Neural cell (in vitro differentiated cells): Measurements from ENCODE around the gene CD164. TPM values are rescaled to one million over a fixed set of nuclear protein-coding genes. Genes with fewer than 3 reads are reported as not detected.

Source experiments
- H2AFZ ChIP-seq: fragments of 200-600, 300-800 bp; sonication (generic), shearing (Covaris generic); 2 replicates; pipeline ENCODE4 v1.6.0; 2014; ENCODE audit warnings: low read depth, mild to moderate bottlenecking, antibody characterized with exemption, low read length, moderate library complexity
- H3F3A ChIP-seq: fragments of 200-600 bp; shearing (Covaris generic); 2 replicates; pipeline ENCODE4 v1.6.1; 2016; ENCODE audit warnings: mild to moderate bottlenecking, moderate library complexity, mixed read lengths, antibody characterized with exemption, low read length; ENCODE audit not compliant: insufficient read depth, poor library complexity, severe bottlenecking
- H3K27ac ChIP-seq: fragments of 200-600, 300-800 bp; sonication (generic), shearing (Covaris generic); 2 replicates; pipeline ENCODE4 v1.5.1; 2014; ENCODE audit warnings: mild to moderate bottlenecking, low read length, moderate library complexity
- H3K27me3 ChIP-seq: fragments of 300-800, 200-600 bp; sonication (generic), shearing (Covaris generic); 2 replicates; pipeline ENCODE4 v1.6.0; 2014; ENCODE audit warnings: mild to moderate bottlenecking, low read depth, low read length, moderate library complexity; ENCODE audit not compliant: insufficient read depth
- H3K36me3 ChIP-seq: fragments of 300-800, 200-600 bp; sonication (generic), shearing (Covaris generic); 2 replicates; pipeline ENCODE4 v1.5.1; 2014; ENCODE audit warnings: mild to moderate bottlenecking, antibody characterized with exemption, low read length, moderate library complexity; ENCODE audit not compliant: insufficient read depth
- H3K4me2 ChIP-seq: fragments of 300-800, 200-600 bp; sonication (generic), shearing (Covaris generic); 2 replicates; pipeline ENCODE4 v1.6.0; 2014; ENCODE audit warnings: mild to moderate bottlenecking, low read length
- H3K4me3 ChIP-seq: fragments of 300-800, 200-600 bp; sonication (generic), shearing (Covaris generic); 2 replicates; pipeline ENCODE4 v1.5.1; 2014; ENCODE audit warnings: mild to moderate bottlenecking, low read length, moderate library complexity
- H3K79me2 ChIP-seq: fragments of 200-600 bp; shearing (Covaris generic); replicated peaks from 2 replicates; pipeline ENCODE4 v1.6.0; 2014; ENCODE audit warnings: mild to moderate bottlenecking, low read length, moderate library complexity; ENCODE audit not compliant: insufficient read depth
- H3K9ac ChIP-seq: fragments of 300-800, 200-600 bp; sonication (generic), shearing (Covaris generic); 2 replicates; pipeline ENCODE4 v1.6.1; 2016; ENCODE audit warnings: mild to moderate bottlenecking, low read length, mixed read lengths
- H3K9me2 ChIP-seq: fragments of 200-600 bp; shearing (Covaris generic); 2 replicates; pipeline ENCODE4 v1.6.1; 2016; ENCODE audit warnings: mild to moderate bottlenecking, low read length, mixed read lengths; ENCODE audit not compliant: insufficient read depth
- H3K9me3 ChIP-seq: fragments of 200-600, 300-800 bp; sonication (generic), shearing (Covaris generic); 2 replicates; pipeline ENCODE4 v1.6.1; 2016; ENCODE audit warnings: mild to moderate bottlenecking, mixed run types, low read length, moderate library complexity, mixed read lengths
- H4K20me1 ChIP-seq: fragments of 200-600 bp; shearing (Covaris generic); 2 replicates; pipeline ENCODE4 v1.6.1; 2016; ENCODE audit warnings: mild to moderate bottlenecking, mixed run types; ENCODE audit not compliant: insufficient read depth
- EP300 ChIP-seq: fragments of 450-650 bp; conservative IDR thresholded peaks from 2 replicates; pipeline ENCODE4 v1.6.1; 2014; ENCODE audit warnings: antibody characterized with exemption, mild to moderate bottlenecking, moderate library complexity; ENCODE audit not compliant: poor library complexity, severe bottlenecking
- EZH2 ChIP-seq: fragments of 200-600, 300-800 bp; shearing (Covaris generic), sonication (generic); IDR thresholded peaks from 2 replicates; pipeline ENCODE4 v1.6.1; 2014; ENCODE audit warnings: antibody characterized with exemption, low read length, borderline replicate concordance, mild to moderate bottlenecking; ENCODE audit not compliant: insufficient read depth, poor library complexity, severe bottlenecking
- MXI1 ChIP-seq: fragments of 450-650 bp; conservative IDR thresholded peaks from 2 replicates; pipeline ENCODE4 v1.6.1; 2014; ENCODE audit warnings: antibody characterized with exemption, mild to moderate bottlenecking; ENCODE audit not compliant: poor library complexity, severe bottlenecking
- POLR2AphosphoS5 ChIP-seq: IDR thresholded peaks from 2 replicates; pipeline ENCODE4 v1.6.1; 2012
- RAD21 ChIP-seq: fragments of 450-650 bp; conservative IDR thresholded peaks from 2 replicates; pipeline ENCODE4 v1.6.1; 2014; ENCODE audit warnings: antibody characterized with exemption, mild to moderate bottlenecking, moderate library complexity
- SMC3 ChIP-seq: fragments of 450-650 bp; conservative IDR thresholded peaks from 2 replicates; pipeline ENCODE4 v1.6.1; 2014; ENCODE audit warnings: antibody characterized with exemption, mild to moderate bottlenecking, moderate library complexity; ENCODE audit not compliant: poor library complexity
- TAF1 ChIP-seq: IDR thresholded peaks from 2 replicates; pipeline ENCODE4 v1.6.1; 2012; ENCODE audit warnings: low read depth
- polyA plus RNA-seq: library from polyadenylated mRNA; depleted of rRNA; stranded (reverse); fragments of >200 nt; gene quantifications from 2 replicates; pipeline ENCODE4 v1.2.3, GENCODE V29; 2014
- TF ChIP-seq, protein P1 (sequence below): IDR thresholded peaks from 2 replicates; pipeline ENCODE4 v1.6.1; 2012; ENCODE audit warnings: borderline replicate concordance
- TF ChIP-seq, protein P2 (sequence below): fragments of 450-650 bp; IDR thresholded peaks from 2 replicates; pipeline ENCODE4 v1.5.1; 2014; ENCODE audit warnings: antibody characterized with exemption, mild to moderate bottlenecking, moderate library complexity; ENCODE audit not compliant: poor library complexity, severe bottlenecking

CD164 gene
- polyA plus RNA-seq, 1 donor from 2014 or later, result 42.6 TPM

DNA sequence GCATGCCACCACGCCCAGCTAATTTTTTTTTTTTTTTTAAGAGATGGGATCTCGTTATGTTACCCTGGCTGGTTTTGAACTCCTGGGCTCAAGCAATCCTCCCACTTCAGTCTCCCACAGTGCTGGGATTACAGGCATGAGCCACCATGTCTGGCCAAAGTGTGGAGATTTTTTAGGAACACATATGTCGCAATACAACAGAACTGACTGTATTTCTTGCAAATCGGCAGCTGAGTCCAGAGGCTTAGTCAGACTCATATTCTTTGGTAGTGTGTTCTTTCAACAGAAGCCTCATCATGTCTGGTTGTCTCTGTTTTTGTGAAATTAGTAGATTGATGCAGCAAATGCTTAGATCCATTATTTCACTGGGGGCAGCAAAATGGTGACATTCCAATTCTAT lies 23.9 kb upstream of the CD164 start:
- Histone ChIP-seq H3K27me3 (no peaks in the 10 kb centered on the region), H3K4me2 (no peak overlapping the region), H4K20me1 (no peaks in the 10 kb centered on the region), H3K27ac (no peak overlapping the region), H3K79me2 (no peaks in the 10 kb centered on the region), H3K4me3 (no peak overlapping the region), H3K9ac (no peak overlapping the region), H3F3A (no peaks in the 10 kb centered on the region), H3K9me2 (no peaks in the 10 kb centered on the region), H2AFZ (no peak overlapping the region), H3K9me3 (no peaks in the 10 kb centered on the region), H3K36me3 (no peaks in the 10 kb centered on the region)
- TF ChIP-seq, protein P1, sequence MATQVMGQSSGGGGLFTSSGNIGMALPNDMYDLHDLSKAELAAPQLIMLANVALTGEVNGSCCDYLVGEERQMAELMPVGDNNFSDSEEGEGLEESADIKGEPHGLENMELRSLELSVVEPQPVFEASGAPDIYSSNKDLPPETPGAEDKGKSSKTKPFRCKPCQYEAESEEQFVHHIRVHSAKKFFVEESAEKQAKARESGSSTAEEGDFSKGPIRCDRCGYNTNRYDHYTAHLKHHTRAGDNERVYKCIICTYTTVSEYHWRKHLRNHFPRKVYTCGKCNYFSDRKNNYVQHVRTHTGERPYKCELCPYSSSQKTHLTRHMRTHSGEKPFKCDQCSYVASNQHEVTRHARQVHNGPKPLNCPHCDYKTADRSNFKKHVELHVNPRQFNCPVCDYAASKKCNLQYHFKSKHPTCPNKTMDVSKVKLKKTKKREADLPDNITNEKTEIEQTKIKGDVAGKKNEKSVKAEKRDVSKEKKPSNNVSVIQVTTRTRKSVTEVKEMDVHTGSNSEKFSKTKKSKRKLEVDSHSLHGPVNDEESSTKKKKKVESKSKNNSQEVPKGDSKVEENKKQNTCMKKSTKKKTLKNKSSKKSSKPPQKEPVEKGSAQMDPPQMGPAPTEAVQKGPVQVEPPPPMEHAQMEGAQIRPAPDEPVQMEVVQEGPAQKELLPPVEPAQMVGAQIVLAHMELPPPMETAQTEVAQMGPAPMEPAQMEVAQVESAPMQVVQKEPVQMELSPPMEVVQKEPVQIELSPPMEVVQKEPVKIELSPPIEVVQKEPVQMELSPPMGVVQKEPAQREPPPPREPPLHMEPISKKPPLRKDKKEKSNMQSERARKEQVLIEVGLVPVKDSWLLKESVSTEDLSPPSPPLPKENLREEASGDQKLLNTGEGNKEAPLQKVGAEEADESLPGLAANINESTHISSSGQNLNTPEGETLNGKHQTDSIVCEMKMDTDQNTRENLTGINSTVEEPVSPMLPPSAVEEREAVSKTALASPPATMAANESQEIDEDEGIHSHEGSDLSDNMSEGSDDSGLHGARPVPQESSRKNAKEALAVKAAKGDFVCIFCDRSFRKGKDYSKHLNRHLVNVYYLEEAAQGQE, result no peak
- TF ChIP-seq EP300 (no peak), RAD21 (no peak), SMC3 (no peak), MXI1 (no peak), TAF1 (no peak), POLR2AphosphoS5 (no peak), EZH2 (no peak)
- TF ChIP-seq, protein P2, sequence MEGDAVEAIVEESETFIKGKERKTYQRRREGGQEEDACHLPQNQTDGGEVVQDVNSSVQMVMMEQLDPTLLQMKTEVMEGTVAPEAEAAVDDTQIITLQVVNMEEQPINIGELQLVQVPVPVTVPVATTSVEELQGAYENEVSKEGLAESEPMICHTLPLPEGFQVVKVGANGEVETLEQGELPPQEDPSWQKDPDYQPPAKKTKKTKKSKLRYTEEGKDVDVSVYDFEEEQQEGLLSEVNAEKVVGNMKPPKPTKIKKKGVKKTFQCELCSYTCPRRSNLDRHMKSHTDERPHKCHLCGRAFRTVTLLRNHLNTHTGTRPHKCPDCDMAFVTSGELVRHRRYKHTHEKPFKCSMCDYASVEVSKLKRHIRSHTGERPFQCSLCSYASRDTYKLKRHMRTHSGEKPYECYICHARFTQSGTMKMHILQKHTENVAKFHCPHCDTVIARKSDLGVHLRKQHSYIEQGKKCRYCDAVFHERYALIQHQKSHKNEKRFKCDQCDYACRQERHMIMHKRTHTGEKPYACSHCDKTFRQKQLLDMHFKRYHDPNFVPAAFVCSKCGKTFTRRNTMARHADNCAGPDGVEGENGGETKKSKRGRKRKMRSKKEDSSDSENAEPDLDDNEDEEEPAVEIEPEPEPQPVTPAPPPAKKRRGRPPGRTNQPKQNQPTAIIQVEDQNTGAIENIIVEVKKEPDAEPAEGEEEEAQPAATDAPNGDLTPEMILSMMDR, result no peak

DNA sequence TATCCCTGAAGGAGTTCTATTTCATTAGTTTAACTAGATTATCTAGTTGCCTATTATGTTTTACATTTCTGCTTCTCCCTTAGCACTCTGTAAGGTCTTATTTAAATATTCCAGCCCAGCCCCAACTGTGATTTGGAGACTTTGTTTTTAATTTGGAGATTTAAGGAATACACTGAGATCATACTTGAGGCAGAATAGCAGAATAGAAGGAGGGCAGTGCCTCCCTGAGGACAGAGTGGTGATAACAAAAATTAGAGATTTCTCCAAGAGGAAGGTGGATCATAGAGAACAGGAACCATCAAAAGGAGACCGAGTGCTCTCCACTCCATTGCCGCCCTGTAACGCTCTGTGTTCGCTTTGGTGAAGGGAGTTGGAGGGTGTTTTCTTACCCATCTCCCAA lies 14.8 kb upstream of the CD164 start:
- Histone ChIP-seq H2AFZ (no peak overlapping the region), H4K20me1 (no peaks in the 10 kb centered on the region), H3K4me2 (no peak overlapping the region), H3K79me2 (no peaks in the 10 kb centered on the region), H3K9me2 (no peaks in the 10 kb centered on the region), H3K9ac (no peak overlapping the region), H3K27me3 (no peaks in the 10 kb centered on the region), H3K9me3 (no peaks in the 10 kb centered on the region), H3F3A (no peaks in the 10 kb centered on the region), H3K36me3 (no peaks in the 10 kb centered on the region), H3K27ac (no peak overlapping the region), H3K4me3 (no peak overlapping the region)
- TF ChIP-seq, protein P1, result no peak
- TF ChIP-seq, protein P2, result no peak
- no peak for TF ChIP-seq MXI1
